ENCODE results near the gene CRB3. TPM values are rescaled to one million over a fixed set of nuclear protein-coding genes. Genes with fewer than 3 reads are reported as not detected.

Gene CRB3
- total RNA-seq, 1 donor from 2014 or later: not detected

DNA sequence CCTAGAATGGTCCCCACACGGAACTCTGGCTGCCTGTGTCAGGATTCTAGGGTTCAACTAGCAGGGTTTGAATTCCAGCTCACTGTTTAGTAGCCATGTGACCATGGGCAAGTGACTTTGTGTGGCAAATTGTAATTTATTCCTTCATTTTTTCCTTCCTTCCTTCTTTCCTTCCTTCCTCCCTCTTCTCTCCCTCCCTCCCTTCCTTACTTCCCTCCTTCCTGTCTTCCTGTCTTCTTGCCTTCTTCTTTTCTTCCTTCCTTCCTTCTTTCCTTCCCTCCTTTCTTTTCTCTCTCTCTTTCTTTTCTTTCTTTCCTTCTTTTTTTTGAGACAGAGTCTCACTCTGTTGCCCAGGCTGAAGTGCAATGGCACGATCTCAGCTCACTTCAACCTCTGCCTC lies 26.1 kb downstream of the CRB3 start:
- TF ChIP-seq CTCF (IDR thresholded peaks at IDR 0.05; ENCODE audit: borderline replicate concordance): no peak
- Histone ChIP-seq H3K4me3 (no peak overlapping the region), H3K9me3 (replicated peaks) (peaks cover 11% of the 10 kb centered on the region), H3K27me3 (ENCODE audit: low read depth) (peaks cover 66% of the 10 kb centered on the region), H3K27ac (replicated peaks) (no peak overlapping the region), H3K4me1 (no peaks in the 10 kb centered on the region), H3K36me3 (no peaks in the 10 kb centered on the region)
- intact Hi-C loops (cut with micrococcal nuclease): no loop called here
- DNase-seq: no peak

DNA sequence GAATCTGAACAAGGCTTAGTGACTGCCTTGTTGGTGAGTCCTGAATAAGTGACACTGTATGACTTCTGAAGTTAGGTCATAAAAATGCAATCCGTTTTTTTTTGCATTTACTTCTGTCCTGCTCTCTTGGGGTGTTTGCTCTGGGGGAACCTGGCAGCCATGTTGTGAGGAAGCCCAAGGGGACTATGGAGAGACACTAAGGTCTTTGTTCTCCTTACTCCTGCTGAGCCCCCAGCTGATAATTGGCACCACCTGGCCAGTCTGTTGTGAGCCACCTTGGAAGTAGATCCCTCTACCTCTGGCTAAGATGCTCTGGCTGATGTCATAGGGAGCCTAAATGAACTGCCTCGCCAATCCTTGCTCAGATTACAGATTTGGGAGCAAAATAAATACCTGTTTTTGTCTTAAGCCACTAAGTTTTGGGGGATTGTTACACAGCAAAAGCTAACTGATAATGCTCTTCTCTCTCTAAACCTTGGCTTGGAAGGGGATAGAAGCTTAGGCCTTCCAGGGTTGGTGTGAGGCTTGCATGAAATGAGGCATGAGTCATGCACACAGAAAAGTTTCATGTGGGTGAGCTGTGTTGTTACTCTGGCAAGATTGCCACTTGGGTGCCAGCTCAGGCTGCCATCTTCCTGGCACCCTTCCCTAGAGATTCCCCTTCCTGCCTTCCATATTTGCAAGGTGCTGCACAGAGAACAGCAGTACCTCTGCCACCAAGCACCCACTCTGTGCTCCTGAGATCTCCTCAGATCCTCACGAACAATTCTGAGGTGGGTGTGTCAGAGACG lies 27.9 kb downstream of the CRB3 start:
- H3K4me3 ChIP-seq: no peak overlapping the region
- no peak for DNase-seq
- TF ChIP-seq CTCF (IDR thresholded peaks at IDR 0.05; ENCODE audit: borderline replicate concordance): no peak
- no peak overlapping the region for H3K27ac ChIP-seq (replicated peaks)
- peaks cover 49% of the 10 kb centered on the region for H3K27me3 ChIP-seq (ENCODE audit: low read depth)
- no peaks in the 10 kb centered on the region for H3K4me1 ChIP-seq
- intact Hi-C loops (cut with micrococcal nuclease): no loop called here
- no peaks in the 10 kb centered on the region for H3K36me3 ChIP-seq
- peaks cover 11% of the 10 kb centered on the region for H3K9me3 ChIP-seq (replicated peaks)

- peaks cover 45% of the 10 kb centered on the region for H3K27me3 ChIP-seq (ENCODE audit: low read depth)
- H3K36me3 ChIP-seq: no peaks in the 10 kb centered on the region
- no peak overlapping the region for H3K27ac ChIP-seq (replicated peaks)
- intact Hi-C loops (cut with micrococcal nuclease): no loop called here
- H3K9me3 ChIP-seq (replicated peaks): peaks cover 11% of the 10 kb centered on the region
- H3K4me3 ChIP-seq: no peak overlapping the region
- TF ChIP-seq CTCF (IDR thresholded peaks at IDR 0.05; ENCODE audit: borderline replicate concordance): no peak
- no peaks in the 10 kb centered on the region for H3K4me1 ChIP-seq
- DNase-seq: no peak
Measured at GRCh38 chr19:6494438-6495036, 30.5 kb downstream of the CRB3 start.

- intact Hi-C loops (cut with micrococcal nuclease): no loop called here
- no peaks in the 10 kb centered on the region for H3K36me3 ChIP-seq
- TF ChIP-seq CTCF (IDR thresholded peaks at IDR 0.05; ENCODE audit: borderline replicate concordance): no peak
Measured at GRCh38 chr19:6495947-6496346, 31.9 kb downstream of the CRB3 start.

DNA sequence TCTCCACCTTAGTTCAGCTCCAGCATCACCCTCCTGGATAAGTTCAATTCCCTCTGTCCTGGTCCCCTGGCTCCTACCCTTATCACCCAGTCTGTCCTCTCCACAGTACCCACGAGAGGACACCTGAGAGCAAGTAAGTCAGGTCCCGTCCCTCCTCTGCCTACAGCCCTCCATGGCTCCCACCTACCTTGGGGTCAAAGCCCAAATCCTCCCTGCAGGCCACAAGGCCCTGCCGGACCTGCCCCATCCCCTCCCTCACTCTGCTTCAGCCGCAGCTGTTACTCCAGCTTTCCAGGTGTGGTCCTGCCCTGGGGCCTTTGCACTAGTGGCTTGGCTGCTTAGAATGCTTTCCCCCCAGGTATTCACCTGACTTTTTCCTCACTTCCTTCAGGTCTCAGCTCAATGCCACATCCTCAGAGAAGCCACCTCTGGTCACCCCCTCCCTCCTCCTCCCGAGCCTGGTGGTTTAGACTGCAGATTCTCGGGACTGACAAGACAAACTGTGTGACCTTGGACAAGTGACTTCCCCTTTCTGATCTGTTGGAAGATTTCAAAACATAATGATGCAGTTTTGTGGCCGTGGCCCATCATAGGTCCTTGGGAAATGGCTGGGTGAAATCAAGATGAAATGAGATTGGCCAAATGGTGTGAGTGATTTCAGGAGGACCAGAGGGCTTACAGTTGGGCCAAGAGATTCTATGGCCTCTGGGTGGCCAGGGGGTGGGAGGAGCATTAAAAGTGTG lies 34.4 kb downstream of the CRB3 start:
- Histone ChIP-seq H3K4me3 (no peak overlapping the region), H3K36me3 (no peaks in the 10 kb centered on the region), H3K9me3 (replicated peaks) (no peaks in the 10 kb centered on the region), H3K4me1 (peaks cover 19% of the 10 kb centered on the region), H3K27me3 (ENCODE audit: low read depth) (peaks cover 66% of the 10 kb centered on the region), H3K27ac (replicated peaks) (no peak overlapping the region)
- intact Hi-C loops (cut with micrococcal nuclease): no loop called here
- DNase-seq: no peak
- TF ChIP-seq CTCF (IDR thresholded peaks at IDR 0.05; ENCODE audit: borderline replicate concordance): no peak

More at GRCh38 chr19:6495947-6496346, 31.9 kb downstream of the CRB3 start:
- H3K4me3 ChIP-seq: no peak overlapping the region
- H3K4me1 ChIP-seq: no peaks in the 10 kb centered on the region
- DNase-seq: no peak
- H3K9me3 ChIP-seq (replicated peaks): peaks cover 11% of the 10 kb centered on the region
- peaks cover 59% of the 10 kb centered on the region for H3K27me3 ChIP-seq (ENCODE audit: low read depth)
- no peak overlapping the region for H3K27ac ChIP-seq (replicated peaks)

Data from left ventricle myocardium inferior (tissue), 1 donor.